MM.1S (cell line): ENCODE results near the gene TNKS2.
"Not testable (repeated sequence)": the region's sequence is repeated elsewhere in the genome, so short reads cannot be mapped to it uniquely, and the experiment has no call there.

Experiments used
- CTCF ChIP-seq: fragments of 300-600 bp; sonication (generic); IDR thresholded peaks from 2 replicates; pipeline ENCODE4 v1.5.1; 2016; ENCODE audit warnings: antibody characterized with exemption, low read length, mixed read lengths
- EZH2 ChIP-seq: fragments of 300-600 bp; sonication (generic); optimal IDR thresholded peaks from 2 replicates; pipeline ENCODE3; 2017; ENCODE audit warnings: low read depth, mild to moderate bottlenecking, antibody characterized with exemption, low read length, mixed read lengths
- EZH2phosphoT487 ChIP-seq: fragments of 300-600 bp; sonication (generic); IDR thresholded peaks from 2 replicates; pipeline ENCODE4 v1.6.1; 2018; ENCODE audit warnings: antibody characterized with exemption, low read length

GRCh38 chr10:91749592-91749991, 48.6 kb upstream of the TNKS2 start:
- TF ChIP-seq CTCF, EZH2, EZH2phosphoT487: not testable (repeated sequence)
